Measurements from ENCODE around the gene THYN1. TPM values are rescaled to one million over a fixed set of nuclear protein-coding genes. Genes with fewer than 3 reads are reported as not detected.

THYN1 gene
- total RNA-seq, 4 donors from 2014 or later: 16.1 to 39.3 (median 33.2) TPM

- Histone ChIP-seq H3K27ac (no peak overlapping the region), H3K4me1 (no peaks in the 10 kb centered on the region), H3K36me3 (peaks cover 0 to 26% (median 11%) of the 10 kb centered on the region in 4 donors), H3K27me3 (no peaks in the 10 kb centered on the region), H3K9me3 (no peaks in the 10 kb centered on the region), H3K4me3 (no peak overlapping the region)
- intact Hi-C loops (cut with DNase I; ENCODE audit: low total_unique reads): no loop called here
- TF ChIP-seq POLR2A (IDR thresholded peaks at IDR 0.05): no peak
- TF ChIP-seq POLR2AphosphoS5 (IDR thresholded peaks at IDR 0.05): no peak
- no peak for TF ChIP-seq EP300 (IDR thresholded peaks at IDR 0.05; ENCODE audit: low read depth)
- TF ChIP-seq, protein P1, sequence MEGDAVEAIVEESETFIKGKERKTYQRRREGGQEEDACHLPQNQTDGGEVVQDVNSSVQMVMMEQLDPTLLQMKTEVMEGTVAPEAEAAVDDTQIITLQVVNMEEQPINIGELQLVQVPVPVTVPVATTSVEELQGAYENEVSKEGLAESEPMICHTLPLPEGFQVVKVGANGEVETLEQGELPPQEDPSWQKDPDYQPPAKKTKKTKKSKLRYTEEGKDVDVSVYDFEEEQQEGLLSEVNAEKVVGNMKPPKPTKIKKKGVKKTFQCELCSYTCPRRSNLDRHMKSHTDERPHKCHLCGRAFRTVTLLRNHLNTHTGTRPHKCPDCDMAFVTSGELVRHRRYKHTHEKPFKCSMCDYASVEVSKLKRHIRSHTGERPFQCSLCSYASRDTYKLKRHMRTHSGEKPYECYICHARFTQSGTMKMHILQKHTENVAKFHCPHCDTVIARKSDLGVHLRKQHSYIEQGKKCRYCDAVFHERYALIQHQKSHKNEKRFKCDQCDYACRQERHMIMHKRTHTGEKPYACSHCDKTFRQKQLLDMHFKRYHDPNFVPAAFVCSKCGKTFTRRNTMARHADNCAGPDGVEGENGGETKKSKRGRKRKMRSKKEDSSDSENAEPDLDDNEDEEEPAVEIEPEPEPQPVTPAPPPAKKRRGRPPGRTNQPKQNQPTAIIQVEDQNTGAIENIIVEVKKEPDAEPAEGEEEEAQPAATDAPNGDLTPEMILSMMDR (IDR thresholded peaks at IDR 0.05): no peak
- no peak for DNase-seq
- in situ Hi-C loops (cut with MboI; ENCODE audit: low pct_ligation_motif_present in 1 of 4, low pct_unique_long_range_greater_than_20kb in 1 of 4, low sequenced_read_pairs in 3 of 4): no loop called here
- 89 to 92% methylated on average over 11 of the region's 11 CpGs for WGBS, 2 donors (ENCODE audit: low coverage in 1 of 2)
These were observed 15.6 kb downstream of the THYN1 start for GRCh38 chr11:134237557-134237922.

DNA sequence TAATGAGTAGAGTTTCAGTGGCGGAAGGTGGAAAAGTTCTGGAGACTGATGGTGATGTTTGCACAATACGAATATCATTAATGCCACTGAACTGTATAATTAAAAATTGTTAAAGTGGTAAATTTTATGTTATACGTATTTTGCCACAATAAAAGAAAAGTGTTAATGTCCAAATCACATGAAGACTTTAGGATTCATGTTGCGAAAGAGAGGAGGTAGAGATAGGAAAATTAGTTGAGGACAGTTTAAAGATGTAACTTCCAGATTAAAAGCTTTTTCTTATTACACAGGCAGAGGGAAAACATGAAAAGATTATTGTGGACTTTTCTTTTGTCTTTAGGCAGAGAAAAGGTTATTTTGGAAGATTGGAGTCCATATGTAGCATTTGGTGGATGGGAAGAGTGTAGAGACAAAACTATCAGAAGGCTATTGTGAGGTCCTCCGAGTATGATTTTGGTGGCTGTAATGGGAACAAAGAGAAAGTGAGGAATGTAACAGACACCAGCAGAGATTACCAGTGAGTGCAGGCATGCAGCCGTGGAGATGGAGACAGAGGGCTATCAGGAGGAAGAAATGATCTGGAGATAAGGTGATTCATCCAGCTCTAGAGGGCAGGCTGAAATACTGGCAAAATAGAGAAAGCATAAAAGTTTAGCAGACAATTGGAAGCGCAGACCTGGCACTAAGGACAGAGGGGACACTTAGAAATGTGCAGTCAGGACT is 16.2 kb downstream of the THYN1 start:
- 94 to 97% methylated on average over 6 to 7 of the region's 7 CpGs for WGBS, 2 donors (ENCODE audit: low coverage in 1 of 2)
- H3K36me3 ChIP-seq: peaks cover 0 to 21% (median 9%) of the 10 kb centered on the region in 4 donors
- TF ChIP-seq POLR2A (IDR thresholded peaks at IDR 0.05) (no peak), EP300 (IDR thresholded peaks at IDR 0.05; ENCODE audit: low read depth) (no peak), POLR2AphosphoS5 (IDR thresholded peaks at IDR 0.05) (no peak)
- TF ChIP-seq, protein P1 (IDR thresholded peaks at IDR 0.05): no peak
- no peak overlapping the region for H3K27ac ChIP-seq
- DNase-seq: no peak
- no peaks in the 10 kb centered on the region for H3K27me3 ChIP-seq
- intact Hi-C loops (cut with DNase I; ENCODE audit: low total_unique reads) (no loop called here), in situ Hi-C loops (cut with MboI; ENCODE audit: low pct_ligation_motif_present in 1 of 4, low pct_unique_long_range_greater_than_20kb in 1 of 4, low sequenced_read_pairs in 3 of 4) (no loop called here)
- H3K4me1 ChIP-seq: no peaks in the 10 kb centered on the region
- no peak overlapping the region for H3K4me3 ChIP-seq
- H3K9me3 ChIP-seq: no peaks in the 10 kb centered on the region

GRCh38 chr11:134235399-134235798 is 17.8 kb downstream of the THYN1 start:
- no peak overlapping the region for H3K4me3 ChIP-seq
- H3K27me3 ChIP-seq: no peaks in the 10 kb centered on the region
- peaks cover 0 to 5% (median 0%) of the 10 kb centered on the region in 4 donors for H3K4me1 ChIP-seq
- no peaks in the 10 kb centered on the region for H3K9me3 ChIP-seq
- no peak overlapping the region for H3K27ac ChIP-seq
- 80% methylated on average over 3 of the region's 3 CpGs; no CpG with 5 or more reads in 1 of the 2 donors for WGBS, 2 donors (ENCODE audit: low coverage in 1 of 2)
- intact Hi-C loops (cut with DNase I; ENCODE audit: low total_unique reads) (no loop called here), in situ Hi-C loops (cut with MboI; ENCODE audit: low pct_ligation_motif_present in 1 of 4, low pct_unique_long_range_greater_than_20kb in 1 of 4, low sequenced_read_pairs in 3 of 4) (no loop called here)
- no peak for DNase-seq
- TF ChIP-seq EP300 (IDR thresholded peaks at IDR 0.05; ENCODE audit: low read depth): no peak
- no peak for TF ChIP-seq POLR2AphosphoS5 (IDR thresholded peaks at IDR 0.05)
- no peak for TF ChIP-seq POLR2A (IDR thresholded peaks at IDR 0.05)
- TF ChIP-seq, protein P1 (IDR thresholded peaks at IDR 0.05): no peak
- peaks cover 0 to 12% (median 4%) of the 10 kb centered on the region in 4 donors for H3K36me3 ChIP-seq

GRCh38 chr11:134233729-134234179 is 19.4 kb downstream of the THYN1 start:
- Histone ChIP-seq H3K4me1 (peaks cover 0 to 10% (median 0%) of the 10 kb centered on the region in 4 donors), H3K9me3 (no peaks in the 10 kb centered on the region), H3K4me3 (no peak overlapping the region), H3K27ac (no peak overlapping the region), H3K36me3 (peaks cover 0 to 7% (median under 1%) of the 10 kb centered on the region in 4 donors), H3K27me3 (no peaks in the 10 kb centered on the region)
- in situ Hi-C loops (cut with MboI; ENCODE audit: low pct_ligation_motif_present in 1 of 4, low pct_unique_long_range_greater_than_20kb in 1 of 4, low sequenced_read_pairs in 3 of 4): no loop called here
- DNase-seq: no peak
- intact Hi-C loops (cut with DNase I; ENCODE audit: low total_unique reads): no loop called here
- WGBS, 2 donors (ENCODE audit: low coverage in 1 of 2): 83 to 87% methylated on average over 1 to 4 of the region's 4 CpGs
- TF ChIP-seq, protein P1 (IDR thresholded peaks at IDR 0.05): no peak
- TF ChIP-seq POLR2A (IDR thresholded peaks at IDR 0.05): no peak
- no peak for TF ChIP-seq EP300 (IDR thresholded peaks at IDR 0.05; ENCODE audit: low read depth)
- no peak for TF ChIP-seq POLR2AphosphoS5 (IDR thresholded peaks at IDR 0.05)

Measured in transverse colon (tissue), 4 donors.